Parathyroid adenoma (tissue), 2 donors: ENCODE data around the gene SHCBP1L.

Experiments
- H2AFZ ChIP-seq: fragments of 300-600 bp; sonication (generic); one replicate; pipeline ENCODE4 v1.7.0; 2017; ENCODE audit warnings: antibody characterized with exemption, mild to moderate bottlenecking
- H3K27ac ChIP-seq: fragments of 300-600 bp; sonication (generic); one replicate; pipeline ENCODE4 v1.7.0; 2017
- H3K27me3 ChIP-seq: fragments of 300-600 bp; sonication (generic); one replicate; pipeline ENCODE4 v1.7.0; 2017; ENCODE audit warnings: low read length; ENCODE audit not compliant: control insufficient read depth, insufficient read depth
- H3K36me3 ChIP-seq: fragments of 300-600 bp; sonication (generic); one replicate; pipeline ENCODE4 v1.7.0; 2017; ENCODE audit warnings: low read length; ENCODE audit not compliant: control insufficient read depth, insufficient read depth
- H3K4me1 ChIP-seq: fragments of 300-600 bp; sonication (generic); one replicate; pipeline ENCODE4 v1.7.0; 2017; ENCODE audit warnings: control low read depth
- H3K4me2 ChIP-seq: fragments of 300-600 bp; sonication (generic); one replicate; pipeline ENCODE4 v1.7.0; 2017; ENCODE audit warnings: low read length
- H3K4me3 ChIP-seq: fragments of 300-600 bp; sonication (generic); one replicate; pipeline ENCODE4 v1.7.0; 2017; ENCODE audit warnings: low read depth, low read length
- H3K79me2 ChIP-seq: fragments of 300-600 bp; sonication (generic); one replicate; pipeline ENCODE4 v1.7.0; 2017; ENCODE audit warnings: control low read depth
- H3K9ac ChIP-seq: fragments of 300-600 bp; sonication (generic); one replicate; pipeline ENCODE4 v1.7.0; 2017; ENCODE audit warnings: mild to moderate bottlenecking
- H3K9me3 ChIP-seq: fragments of 300-600 bp; sonication (generic); one replicate; pipeline ENCODE4 v1.7.0; 2017; ENCODE audit warnings: low read length; ENCODE audit not compliant: control insufficient read depth
- TF ChIP-seq, protein P1 (sequence below): fragments of 300-600 bp; sonication (generic); IDR thresholded peaks from one replicate; pipeline ENCODE4 v1.7.0; 2017; ENCODE audit warnings: antibody characterized with exemption, mild to moderate bottlenecking
- donor health status: primary hyperparathyroidism.

The SHCBP1L gene

DNA sequence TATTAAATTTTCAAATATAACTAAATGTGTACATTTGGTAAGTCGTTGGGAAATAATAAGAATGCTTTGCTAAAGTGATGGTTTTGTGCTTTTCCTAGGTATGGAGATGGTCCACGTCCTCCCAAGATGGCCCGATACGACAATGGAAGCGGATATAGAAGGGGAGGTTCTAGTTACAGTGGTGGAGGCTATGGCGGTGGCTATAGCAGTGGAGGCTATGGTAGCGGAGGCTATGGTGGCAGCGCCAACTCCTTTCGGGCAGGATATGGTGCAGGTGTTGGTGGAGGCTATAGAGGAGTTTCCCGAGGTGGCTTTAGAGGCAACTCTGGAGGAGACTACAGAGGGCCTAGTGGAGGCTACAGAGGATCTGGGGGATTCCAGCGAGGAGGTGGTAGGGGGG lies 66.0 kb downstream of the SHCBP1L start:
- Histone ChIP-seq H3K27me3 (no peaks in the 10 kb centered on the region), H3K36me3 (no peaks in the 10 kb centered on the region), H2AFZ (no peak overlapping the region), H3K4me3 (no peak overlapping the region), H3K9me3 (no peaks in the 10 kb centered on the region), H3K4me1 (no peaks in the 10 kb centered on the region), H3K4me2 (no peak overlapping the region), H3K27ac (no peak overlapping the region), H3K79me2 (no peaks in the 10 kb centered on the region), H3K9ac (no peak overlapping the region)
- TF ChIP-seq, protein P1, sequence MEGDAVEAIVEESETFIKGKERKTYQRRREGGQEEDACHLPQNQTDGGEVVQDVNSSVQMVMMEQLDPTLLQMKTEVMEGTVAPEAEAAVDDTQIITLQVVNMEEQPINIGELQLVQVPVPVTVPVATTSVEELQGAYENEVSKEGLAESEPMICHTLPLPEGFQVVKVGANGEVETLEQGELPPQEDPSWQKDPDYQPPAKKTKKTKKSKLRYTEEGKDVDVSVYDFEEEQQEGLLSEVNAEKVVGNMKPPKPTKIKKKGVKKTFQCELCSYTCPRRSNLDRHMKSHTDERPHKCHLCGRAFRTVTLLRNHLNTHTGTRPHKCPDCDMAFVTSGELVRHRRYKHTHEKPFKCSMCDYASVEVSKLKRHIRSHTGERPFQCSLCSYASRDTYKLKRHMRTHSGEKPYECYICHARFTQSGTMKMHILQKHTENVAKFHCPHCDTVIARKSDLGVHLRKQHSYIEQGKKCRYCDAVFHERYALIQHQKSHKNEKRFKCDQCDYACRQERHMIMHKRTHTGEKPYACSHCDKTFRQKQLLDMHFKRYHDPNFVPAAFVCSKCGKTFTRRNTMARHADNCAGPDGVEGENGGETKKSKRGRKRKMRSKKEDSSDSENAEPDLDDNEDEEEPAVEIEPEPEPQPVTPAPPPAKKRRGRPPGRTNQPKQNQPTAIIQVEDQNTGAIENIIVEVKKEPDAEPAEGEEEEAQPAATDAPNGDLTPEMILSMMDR, result no peak

GRCh38 chr1:182885591-182885990 lies 67.4 kb downstream of the SHCBP1L start:
- TF ChIP-seq, protein P1, result no peak
- Histone ChIP-seq H3K4me3 (no peak overlapping the region), H3K79me2 (no peaks in the 10 kb centered on the region), H3K27ac (no peak overlapping the region), H3K36me3 (no peaks in the 10 kb centered on the region), H3K27me3 (no peaks in the 10 kb centered on the region), H2AFZ (no peak overlapping the region), H3K4me2 (no peak overlapping the region), H3K9me3 (no peaks in the 10 kb centered on the region), H3K4me1 (no peaks in the 10 kb centered on the region), H3K9ac (no peak overlapping the region)

DNA sequence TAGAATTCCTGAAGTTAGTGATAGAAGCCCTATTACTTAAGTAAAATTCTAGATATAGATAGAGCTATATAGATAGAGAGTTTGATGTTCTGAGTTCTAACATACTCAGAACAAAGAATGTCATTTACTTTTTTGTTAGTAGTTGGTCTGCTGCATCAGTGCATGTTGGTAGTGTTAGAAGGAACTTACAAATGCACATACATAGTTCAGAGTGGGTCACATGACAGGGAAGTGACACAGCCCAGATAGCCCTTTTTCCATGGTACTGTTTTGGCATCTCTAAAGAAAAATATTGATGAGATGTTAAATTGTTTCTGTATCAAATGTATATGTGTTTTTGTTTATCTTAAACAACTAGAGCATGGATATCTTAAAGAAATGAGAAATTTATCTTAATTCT lies 68.1 kb downstream of the SHCBP1L start:
- Histone ChIP-seq H3K4me1 (no peaks in the 10 kb centered on the region), H3K9me3 (no peaks in the 10 kb centered on the region), H3K4me3 (no peak overlapping the region), H3K9ac (no peak overlapping the region), H3K27me3 (no peaks in the 10 kb centered on the region), H3K4me2 (no peak overlapping the region), H2AFZ (no peak overlapping the region), H3K79me2 (no peaks in the 10 kb centered on the region), H3K36me3 (no peaks in the 10 kb centered on the region), H3K27ac (no peak overlapping the region)
- TF ChIP-seq, protein P1, result no peak

DNA sequence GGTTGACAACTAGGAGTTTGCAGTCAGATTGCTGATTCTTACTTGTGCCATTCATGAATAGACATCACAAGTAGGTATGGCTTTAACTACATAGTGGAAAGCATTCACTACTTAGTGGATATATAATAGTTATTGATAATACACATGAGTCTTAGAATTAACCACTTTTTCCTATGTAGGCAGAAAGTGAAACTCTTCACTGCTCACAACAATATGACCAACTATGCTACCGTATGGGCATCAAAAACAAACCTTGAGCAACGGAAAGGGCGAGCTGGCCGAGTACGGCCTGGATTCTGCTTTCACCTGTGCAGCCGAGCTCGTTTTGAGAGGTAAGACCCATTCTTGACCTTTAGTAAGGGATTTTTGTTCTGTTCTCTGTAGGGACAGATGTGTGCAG lies 75.1 kb downstream of the SHCBP1L start:
- Histone ChIP-seq H3K27ac (no peak overlapping the region), H3K79me2 (no peaks in the 10 kb centered on the region), H3K36me3 (no peaks in the 10 kb centered on the region), H3K4me2 (no peak overlapping the region), H3K4me3 (no peak overlapping the region), H3K27me3 (no peaks in the 10 kb centered on the region), H3K9ac (no peak overlapping the region), H3K4me1 (no peaks in the 10 kb centered on the region), H3K9me3 (no peaks in the 10 kb centered on the region), H2AFZ (no peak overlapping the region)
- TF ChIP-seq, protein P1, result no peak

DNA sequence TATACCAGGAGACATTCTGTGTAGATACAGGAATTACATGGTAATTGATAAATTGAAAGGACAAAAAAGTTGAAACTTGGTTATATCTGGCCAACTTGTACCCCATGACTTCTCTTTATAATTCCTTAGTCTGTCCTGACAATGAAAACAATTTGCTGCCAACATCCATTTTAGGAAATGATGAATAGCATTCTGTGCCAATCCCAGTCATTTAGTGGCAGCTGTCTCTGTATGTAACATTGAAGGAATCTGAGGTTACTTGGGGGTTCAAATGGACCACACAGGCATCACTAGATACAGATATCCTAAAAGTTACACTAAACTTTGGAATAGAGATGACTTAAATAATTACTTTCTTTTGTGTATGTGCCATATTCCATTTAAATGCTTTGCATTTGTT lies 75.6 kb downstream of the SHCBP1L start:
- H3K27me3 ChIP-seq, result no peaks in the 10 kb centered on the region
- H3K9ac ChIP-seq, result no peak overlapping the region

More for the DNA sequence above, 75.6 kb downstream of the SHCBP1L start:
- H3K4me1 ChIP-seq, result no peaks in the 10 kb centered on the region
- no peaks in the 10 kb centered on the region for H3K36me3 ChIP-seq
- H3K4me3 ChIP-seq, result no peak overlapping the region
- no peaks in the 10 kb centered on the region for H3K79me2 ChIP-seq
- no peak overlapping the region for H3K27ac ChIP-seq
- H2AFZ ChIP-seq, result no peak overlapping the region
- no peak overlapping the region for H3K4me2 ChIP-seq
- no peaks in the 10 kb centered on the region for H3K9me3 ChIP-seq
- TF ChIP-seq, protein P1, result no peak
